H1 (cell line): ENCODE measurements around the gene PCBP1. TPM values are rescaled to one million over a fixed set of nuclear protein-coding genes. Genes with fewer than 3 reads are reported as not detected.

Experiments used
- CTCF ChIA-PET: fragments of 300-600 bp; sonication (Branson Sonifier 250); formaldehyde crosslinking; loops from one replicate; lab custom pipeline; 2021; ENCODE audit not compliant: partially characterized antibody; lab: Charles Lee
- POLR2A ChIA-PET: fragments of 300-600 bp; sonication (Branson Sonifier 250); formaldehyde crosslinking; loops from one replicate; lab custom pipeline; 2021; ENCODE audit warnings: inconsistent platforms; ENCODE audit not compliant: partially characterized antibody; lab: Charles Lee
- DNase-seq, 2 experiments: peaks; one replicate each; pipeline versions ENCODE4 v3.0.0 to v3.0.0-alpha.2; 2010 to 2022; ENCODE audit warnings: low spot score in 2 of 2, low read depth in 1 of 2, mixed read lengths in 1 of 2
- FAIRE-seq: peaks from 2 replicates; lab custom pipeline; 2011; peaks lifted over from hg19 to GRCh38; lab: Jason Lieb, UNC
- H2AFZ ChIP-seq: 2 replicates; pipeline ENCODE4 v1.8.1; 2012; ENCODE audit warnings: low read length, inconsistent platforms
- H2AK5ac ChIP-seq: 2 replicates; pipeline ENCODE4 v1.6.1; 2013; ENCODE audit warnings: low read depth, low read length
- H2BK120ac ChIP-seq: replicated peaks from 2 replicates; pipeline ENCODE3; 2013; ENCODE audit warnings: low read depth, low read length, inconsistent platforms
- H2BK12ac ChIP-seq: 2 replicates; pipeline ENCODE4 v1.6.1; 2013; ENCODE audit warnings: low read depth, low read length
- H2BK15ac ChIP-seq: 2 replicates; pipeline ENCODE4 v1.6.1; 2013; ENCODE audit warnings: low read length
- H2BK20ac ChIP-seq: 2 replicates; pipeline ENCODE4 v1.6.1; 2013; ENCODE audit warnings: low read length
- H2BK5ac ChIP-seq: 2 replicates; pipeline ENCODE4 v1.6.1; 2013; ENCODE audit warnings: low read depth, low read length
- H3K14ac ChIP-seq: 2 replicates; pipeline ENCODE4 v1.6.1; 2013; ENCODE audit warnings: inconsistent platforms; ENCODE audit not compliant: insufficient read length
- H3K18ac ChIP-seq: 2 replicates; pipeline ENCODE4 v1.6.1; 2013; ENCODE audit warnings: low read length; ENCODE audit errors: extremely low read depth
- H3K23ac ChIP-seq: 2 replicates; pipeline ENCODE4 v1.6.1; 2013; ENCODE audit warnings: inconsistent platforms; ENCODE audit not compliant: insufficient read length
- H3K23me2 ChIP-seq: 2 replicates; pipeline ENCODE4 v1.6.1; 2013; ENCODE audit warnings: low read depth, low read length
- H3K27ac ChIP-seq: 2 replicates; pipeline ENCODE4 v1.6.1; 2011; ENCODE audit warnings: low read depth, low read length, inconsistent platforms
- H3K27me3 ChIP-seq, 4 experiments: replicated peaks in 1 of 4; 1 replicate in 1 of 4; 2 replicates in 3 of 4; pipeline versions ENCODE4 v1.6.1 to v1.8.1; 2011 to 2013; ENCODE audit warnings: low read length in 3 of 4, mild to moderate bottlenecking in 3 of 4, inconsistent platforms in 2 of 4, mixed read lengths in 2 of 4, moderate library complexity in 1 of 4; ENCODE audit not compliant: control insufficient read depth in 3 of 4, insufficient read depth in 3 of 4; ENCODE audit errors: extremely low read depth in 1 of 4
- H3K36me3 ChIP-seq, 4 experiments: 2 replicates each; pipeline versions ENCODE4 v1.6.1 to v1.8.1; 2011 to 2013; ENCODE audit warnings: mild to moderate bottlenecking in 4 of 4, low read length in 3 of 4, moderate library complexity in 2 of 4, control low read depth in 1 of 4, inconsistent platforms in 1 of 4; ENCODE audit not compliant: insufficient read depth in 4 of 4, control insufficient read depth in 2 of 4
- H3K4ac ChIP-seq: replicated peaks from 2 replicates; pipeline ENCODE3; 2013; ENCODE audit warnings: low read length, low read depth, mixed read lengths, inconsistent platforms; ENCODE audit not compliant: insufficient read length
- H3K4me1 ChIP-seq, 4 experiments: replicated peaks in 1 of 4; 1 replicate in 1 of 4; 2 replicates in 3 of 4; pipeline versions ENCODE4 v1.6.1 to v1.8.1; 2011 to 2013; ENCODE audit warnings: low read length in 3 of 4, inconsistent platforms in 2 of 4, mixed read lengths in 1 of 4; ENCODE audit not compliant: insufficient read depth in 4 of 4, control insufficient read depth in 3 of 4
- H3K4me2 ChIP-seq, 2 experiments: 2 replicates each; pipeline versions ENCODE4 v1.6.1 to v1.8.1; 2011 to 2013; ENCODE audit warnings: low read depth in 2 of 2, low read length in 2 of 2, control low read depth in 1 of 2, inconsistent platforms in 1 of 2, mild to moderate bottlenecking in 1 of 2; ENCODE audit not compliant: insufficient read depth in 1 of 2
- H3K4me3 ChIP-seq, 4 experiments: fragments of 200-600, 300-600 bp in 1 of 4; sonication (generic), shearing (Covaris generic), sonication (Bioruptor Twin) in 1 of 4; 2 replicates each; pipeline versions ENCODE4 v1.5.1 to v1.8.1; 2011 to 2016; ENCODE audit warnings: low read length in 4 of 4, low read depth in 3 of 4, control low read depth in 2 of 4, inconsistent platforms in 2 of 4, mild to moderate bottlenecking in 2 of 4, mixed read lengths in 1 of 4, moderate library complexity in 1 of 4; ENCODE audit not compliant: insufficient read depth in 2 of 4; ENCODE audit errors: extremely low read depth in 1 of 4
- H3K56ac ChIP-seq: replicated peaks from 2 replicates; pipeline ENCODE3; 2013; ENCODE audit warnings: low read depth, mild to moderate bottlenecking, mixed read lengths, low read length, inconsistent platforms; ENCODE audit not compliant: insufficient read length
- H3K79me1 ChIP-seq: 2 replicates; pipeline ENCODE4 v1.6.1; 2013; ENCODE audit warnings: low read depth, low read length, control low read depth
- H3K79me2 ChIP-seq, 2 experiments: 2 replicates each; pipeline versions ENCODE4 v1.6.1 to v1.8.1; 2012 to 2013; ENCODE audit warnings: low read length in 2 of 2, mild to moderate bottlenecking in 2 of 2, inconsistent platforms in 1 of 2; ENCODE audit not compliant: insufficient read depth in 2 of 2, control insufficient read depth in 1 of 2
- H3K9ac ChIP-seq, 4 experiments: replicated peaks in 1 of 4; 1 replicate in 1 of 4; 2 replicates in 3 of 4; pipeline versions ENCODE4 v1.6.1 to v1.8.1; 2011 to 2013; ENCODE audit warnings: low read depth in 3 of 4, low read length in 3 of 4, control low read depth in 2 of 4, mild to moderate bottlenecking in 2 of 4, moderate library complexity in 2 of 4, inconsistent platforms in 1 of 4; ENCODE audit errors: extremely low read depth in 1 of 4
- H3K9me3 ChIP-seq, 2 experiments: 2 replicates each; pipeline versions ENCODE4 v1.6.1 to v1.8.1; 2012 to 2013; ENCODE audit warnings: mild to moderate bottlenecking in 2 of 2, moderate library complexity in 2 of 2, control low read depth in 1 of 2, inconsistent platforms in 1 of 2, low read depth in 1 of 2, low read length in 1 of 2, mixed read lengths in 1 of 2; ENCODE audit not compliant: insufficient read depth in 2 of 2
- H4K20me1 ChIP-seq, 2 experiments: replicated peaks in 1 of 2; 2 replicates each; pipeline versions ENCODE3 to v1.8.1; 2011 to 2013; ENCODE audit warnings: inconsistent platforms in 2 of 2, low read length in 2 of 2, mild to moderate bottlenecking in 1 of 2; ENCODE audit not compliant: insufficient read depth in 2 of 2, control insufficient read depth in 1 of 2
- H4K5ac ChIP-seq: 2 replicates; pipeline ENCODE4 v1.6.1; 2013; ENCODE audit warnings: low read length, low read depth, mixed read lengths, inconsistent platforms; ENCODE audit not compliant: insufficient read length
- H4K8ac ChIP-seq: 2 replicates; pipeline ENCODE4 v1.8.0; 2013; ENCODE audit warnings: mild to moderate bottlenecking, moderate library complexity, low read length, inconsistent platforms; ENCODE audit not compliant: insufficient read depth; ENCODE audit errors: extremely low read depth
- H4K91ac ChIP-seq: replicated peaks from 2 replicates; pipeline ENCODE3; 2013; ENCODE audit warnings: low read length, mixed read lengths, inconsistent platforms; ENCODE audit not compliant: insufficient read length
- CEBPB ChIP-seq: IDR thresholded peaks from 2 replicates; pipeline ENCODE4 v1.6.1; 2012; ENCODE audit warnings: low read depth, low read length
- CHD2 ChIP-seq: IDR thresholded peaks from 2 replicates; pipeline ENCODE4 v1.6.1; 2012; ENCODE audit warnings: low read length, improper control_type of control experiment
- GABPA ChIP-seq: IDR thresholded peaks from 2 replicates; pipeline ENCODE4 v1.6.1; 2011; ENCODE audit warnings: mild to moderate bottlenecking, low read length, moderate library complexity, borderline replicate concordance; ENCODE audit not compliant: insufficient read depth
- JUN ChIP-seq: IDR thresholded peaks from 2 replicates; pipeline ENCODE4 v1.6.1; 2011; ENCODE audit warnings: low read depth, mild to moderate bottlenecking, improper control_type of control experiment, low read length
- KDM4A ChIP-seq: IDR thresholded peaks from one replicate; pipeline ENCODE4 v1.7.1; 2012; ENCODE audit warnings: low read depth, mild to moderate bottlenecking, moderate library complexity, low read length, inconsistent platforms; ENCODE audit not compliant: severe bottlenecking
- MAFK ChIP-seq: IDR thresholded peaks from 2 replicates; pipeline ENCODE4 v1.6.1; 2012; ENCODE audit warnings: low read depth, mild to moderate bottlenecking, improper control_type of control experiment, low read length
- POU5F1 ChIP-seq: IDR thresholded peaks from 2 replicates; pipeline ENCODE4 v1.6.1; 2011; ENCODE audit warnings: low read depth, mild to moderate bottlenecking, low read length, moderate library complexity
- SAP30 ChIP-seq: fragments of 300-600 bp; sonication (generic); IDR thresholded peaks from 2 replicates; pipeline ENCODE4 v1.7.1; 2012; ENCODE audit warnings: low read length, moderate library complexity, mild to moderate bottlenecking, inconsistent platforms; ENCODE audit not compliant: insufficient read depth, insufficient replicate concordance
- SP1 ChIP-seq: IDR thresholded peaks from 2 replicates; pipeline ENCODE4 v1.6.1; 2011; ENCODE audit warnings: low read depth, low read length
- WGBS, 2 experiments: shearing (Covaris generic) in 1 of 2; methylation state at CpG; one replicate each; pipeline versions ENCODE4 v1.1.6 to v1.1.7; 2013 to 2015; ENCODE audit warnings: low lambda C conversion rate in 2 of 2, mixed read lengths in 2 of 2, inconsistent platforms in 1 of 2, low coverage in 1 of 2, missing lambda C conversion rate in 1 of 2; ENCODE audit not compliant: insufficient replicate concordance in 2 of 2, insufficient coverage in 1 of 2, insufficient read length in 1 of 2; ENCODE audit errors: extremely low coverage in 1 of 2, missing lambda C conversion rate in 1 of 2; 5-methylcytosine and 5-hydroxymethylcytosine counted together
- polyA plus RNA-seq, 7 experiments: library from polyadenylated mRNA; depleted of rRNA in 3 of 7; stranded (reverse) in 5 of 7; unstranded in 2 of 7; fragments of >200 nt in 5 of 7; fragments of 200-250 nt in 2 of 7; gene quantifications; 1 replicate in 5 of 7; 2 replicates in 1 of 7; 4 replicates in 1 of 7; pipeline versions ENCODE4 v1.2.1 to v1.2.3, GENCODE V29; 2011 to 2013; ENCODE audit warnings: missing spikeins in 2 of 7, mixed read lengths in 2 of 7
- total RNA-seq: library from RNA; stranded (reverse); fragmentation: NEBNext Ultra II Directional; extraction: Animal tissue kit (Norgen Biotek cat#: 25700); gene quantifications from 2 replicates; pipeline ENCODE4 v1.2.1, GENCODE V29; 2021
- TF ChIP-seq, protein P1 (sequence below): IDR thresholded peaks from 2 replicates; pipeline ENCODE4 v1.6.1; 2012; ENCODE audit warnings: inconsistent platforms
- TF ChIP-seq, protein P2 (sequence below): IDR thresholded peaks from 2 replicates; pipeline ENCODE4 v1.6.1; 2012; ENCODE audit warnings: inconsistent platforms

PCBP1 gene
- total and polyA plus RNA-seq, 2 of the 8 experiments (the other 6 are each of a cell fraction or from before 2014, with no cell fraction given) = 279 to 493 TPM

DNA sequence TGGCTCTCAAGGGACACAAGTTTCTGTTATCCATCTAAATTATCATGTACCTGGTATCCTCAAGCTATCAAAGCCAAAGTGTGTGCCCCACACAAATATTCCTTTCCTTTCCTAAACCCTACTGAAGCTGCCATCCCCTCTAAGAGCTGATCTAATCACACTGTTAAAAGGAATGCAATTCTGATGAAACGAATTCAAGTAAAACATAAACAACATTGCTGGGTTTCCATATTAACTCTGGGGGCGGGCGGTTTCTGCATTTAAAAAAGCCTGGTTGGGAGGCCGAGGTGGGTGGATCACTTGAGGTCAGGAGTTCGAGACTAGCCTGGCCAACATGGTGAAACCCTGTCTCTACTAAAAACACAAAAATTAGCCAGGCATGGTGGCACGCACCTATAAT is 41.9 kb upstream of the PCBP1 start:
- 96% methylated on average over 6 of the region's 6 CpGs; no CpG with 5 or more reads in 1 of the 2 experiments for WGBS, 2 experiments
- no peak overlapping the region for H3K14ac ChIP-seq
- H2BK12ac ChIP-seq = no peak overlapping the region
- H4K5ac ChIP-seq = no peak overlapping the region
- H4K20me1 ChIP-seq = no peaks in the 10 kb centered on the region
- H3K18ac ChIP-seq = no peak overlapping the region
- DNase-seq (no peak), FAIRE-seq (no peak)
- CTCF ChIA-PET = interaction anchor here (1.2 to 1.7 kb wide), 4 partner anchors 12 to 39 kb away, joined by 3 to 7 read pairs (median 4); no protein-coding TSS in a partner anchor
- H3K9ac ChIP-seq = no peak overlapping the region
- no peak overlapping the region for H2BK120ac ChIP-seq
- H3K9me3 ChIP-seq = no peaks in the 10 kb centered on the region
- H2BK5ac ChIP-seq = no peak overlapping the region
- no peak overlapping the region for H3K56ac ChIP-seq
- H3K4me2 ChIP-seq = no peak overlapping the region
- no peaks in the 10 kb centered on the region for H3K79me1 ChIP-seq
- no peak overlapping the region for H2BK20ac ChIP-seq
- POLR2A ChIA-PET = interaction anchor here (0.6 to 2.5 kb wide), 6 partner anchors 8 to 107 kb away, joined by 3 to 10 read pairs (median 4); no protein-coding TSS in a partner anchor
- no peak overlapping the region for H2AFZ ChIP-seq
- no peaks in the 10 kb centered on the region for H3K23me2 ChIP-seq
- H3K4ac ChIP-seq = no peak overlapping the region
- no peak overlapping the region for H2BK15ac ChIP-seq
- no peaks in the 10 kb centered on the region for H3K79me2 ChIP-seq
- H3K4me3 ChIP-seq = no peak overlapping the region
- H3K36me3 ChIP-seq = peaks cover 3 to 15% (median 7%) of the 10 kb centered on the region in 4 experiments; a peak in 6 of 8 replicates
- no peaks in the 10 kb centered on the region for H3K4me1 ChIP-seq
- no peak overlapping the region for H3K27ac ChIP-seq
- no peaks in the 10 kb centered on the region for H3K27me3 ChIP-seq
- H4K8ac ChIP-seq = no peak overlapping the region
- no peak overlapping the region for H3K23ac ChIP-seq
- no peak overlapping the region for H2AK5ac ChIP-seq
- no peak overlapping the region for H4K91ac ChIP-seq
- TF ChIP-seq MAFK = no peak
- no peak for TF ChIP-seq POU5F1
- TF ChIP-seq, protein P1, sequence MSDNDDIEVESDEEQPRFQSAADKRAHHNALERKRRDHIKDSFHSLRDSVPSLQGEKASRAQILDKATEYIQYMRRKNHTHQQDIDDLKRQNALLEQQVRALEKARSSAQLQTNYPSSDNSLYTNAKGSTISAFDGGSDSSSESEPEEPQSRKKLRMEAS = no peak
- no peak for TF ChIP-seq JUN
- no peak for TF ChIP-seq SAP30
- TF ChIP-seq CHD2 = no peak
- TF ChIP-seq, protein P2, sequence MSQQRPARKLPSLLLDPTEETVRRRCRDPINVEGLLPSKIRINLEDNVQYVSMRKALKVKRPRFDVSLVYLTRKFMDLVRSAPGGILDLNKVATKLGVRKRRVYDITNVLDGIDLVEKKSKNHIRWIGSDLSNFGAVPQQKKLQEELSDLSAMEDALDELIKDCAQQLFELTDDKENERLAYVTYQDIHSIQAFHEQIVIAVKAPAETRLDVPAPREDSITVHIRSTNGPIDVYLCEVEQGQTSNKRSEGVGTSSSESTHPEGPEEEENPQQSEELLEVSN = no peak
- no peak for TF ChIP-seq KDM4A
- no peak for TF ChIP-seq CEBPB
- no peak for TF ChIP-seq GABPA
- TF ChIP-seq SP1 = no peak
